Measurements from ENCODE around the gene TEX54. TPM values are rescaled to one million over a fixed set of nuclear protein-coding genes. Genes with fewer than 3 reads are reported as not detected.

The TEX54 gene
- total and polyA plus RNA-seq, 8 donors, result not detected

DNA sequence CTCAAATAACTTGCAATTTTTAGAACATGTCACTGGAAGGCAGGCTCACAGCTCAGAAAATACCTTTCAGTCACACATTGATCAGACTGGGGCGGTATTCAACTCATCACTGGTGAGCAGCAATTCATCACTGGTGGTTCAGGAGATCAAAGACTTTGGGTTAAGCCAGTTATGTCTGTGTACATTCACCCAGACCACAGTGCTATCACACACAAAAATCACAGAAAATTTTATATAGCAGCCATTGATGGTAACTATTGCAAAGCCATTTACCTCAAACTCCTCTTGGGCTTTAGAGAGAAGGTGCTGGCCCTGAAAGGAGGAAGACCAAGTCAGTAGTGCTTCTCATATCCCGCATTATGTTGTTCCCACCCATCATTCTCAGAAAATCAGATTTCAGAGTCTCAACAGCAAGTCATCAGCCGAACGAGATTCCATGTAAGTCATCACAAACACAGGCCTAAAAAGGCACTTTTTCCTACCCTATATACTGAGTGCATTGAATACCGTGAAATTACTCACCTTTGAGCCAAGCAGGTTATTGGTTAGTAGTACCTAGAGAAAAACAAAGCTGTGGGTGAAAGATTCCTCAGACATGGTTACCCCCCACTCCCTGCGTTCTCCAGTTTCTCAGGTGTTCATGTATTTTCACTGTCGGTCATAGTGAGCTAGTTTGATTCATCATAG is 20.8 kb upstream of the TEX54 start:
- Histone ChIP-seq H3K4me3 (peak overlapping the region in 3 of 4 donors; percentile 72 to 99 (median 92)), H3K27me3 (no peaks in the 10 kb centered on the region), H3K9me3 (no peaks in the 10 kb centered on the region), H3K36me3 (peaks cover 31 to 35% (median 32%) of the 10 kb centered on the region in 4 donors), H3K27ac (peak overlapping the region in 3 of 5 donors; percentile 79 to 89 (median 84)), H3K4me1 (peaks cover 29 to 62% (median 42%) of the 10 kb centered on the region in 4 donors)
- TF ChIP-seq, protein P1, sequence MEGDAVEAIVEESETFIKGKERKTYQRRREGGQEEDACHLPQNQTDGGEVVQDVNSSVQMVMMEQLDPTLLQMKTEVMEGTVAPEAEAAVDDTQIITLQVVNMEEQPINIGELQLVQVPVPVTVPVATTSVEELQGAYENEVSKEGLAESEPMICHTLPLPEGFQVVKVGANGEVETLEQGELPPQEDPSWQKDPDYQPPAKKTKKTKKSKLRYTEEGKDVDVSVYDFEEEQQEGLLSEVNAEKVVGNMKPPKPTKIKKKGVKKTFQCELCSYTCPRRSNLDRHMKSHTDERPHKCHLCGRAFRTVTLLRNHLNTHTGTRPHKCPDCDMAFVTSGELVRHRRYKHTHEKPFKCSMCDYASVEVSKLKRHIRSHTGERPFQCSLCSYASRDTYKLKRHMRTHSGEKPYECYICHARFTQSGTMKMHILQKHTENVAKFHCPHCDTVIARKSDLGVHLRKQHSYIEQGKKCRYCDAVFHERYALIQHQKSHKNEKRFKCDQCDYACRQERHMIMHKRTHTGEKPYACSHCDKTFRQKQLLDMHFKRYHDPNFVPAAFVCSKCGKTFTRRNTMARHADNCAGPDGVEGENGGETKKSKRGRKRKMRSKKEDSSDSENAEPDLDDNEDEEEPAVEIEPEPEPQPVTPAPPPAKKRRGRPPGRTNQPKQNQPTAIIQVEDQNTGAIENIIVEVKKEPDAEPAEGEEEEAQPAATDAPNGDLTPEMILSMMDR (IDR thresholded peaks at IDR 0.05), result no peak
- no peak for TF ChIP-seq EP300 (IDR thresholded peaks at IDR 0.05)
- no peak for TF ChIP-seq POLR2AphosphoS5 (IDR thresholded peaks at IDR 0.05)
- TF ChIP-seq POLR2A (IDR thresholded peaks at IDR 0.05), result no peak
- intact Hi-C loops (cut with DNase I; ENCODE audit: low total_unique reads), result loop anchor here (10.0 kb wide), 1 partner anchor 59 kb away; the partner anchor contains the start of gene TMEM223
- 32 to 53% (median 46%) methylated on average over 7 of the region's 7 CpGs for WGBS, 5 donors
- DNase-seq, result no peak

DNA sequence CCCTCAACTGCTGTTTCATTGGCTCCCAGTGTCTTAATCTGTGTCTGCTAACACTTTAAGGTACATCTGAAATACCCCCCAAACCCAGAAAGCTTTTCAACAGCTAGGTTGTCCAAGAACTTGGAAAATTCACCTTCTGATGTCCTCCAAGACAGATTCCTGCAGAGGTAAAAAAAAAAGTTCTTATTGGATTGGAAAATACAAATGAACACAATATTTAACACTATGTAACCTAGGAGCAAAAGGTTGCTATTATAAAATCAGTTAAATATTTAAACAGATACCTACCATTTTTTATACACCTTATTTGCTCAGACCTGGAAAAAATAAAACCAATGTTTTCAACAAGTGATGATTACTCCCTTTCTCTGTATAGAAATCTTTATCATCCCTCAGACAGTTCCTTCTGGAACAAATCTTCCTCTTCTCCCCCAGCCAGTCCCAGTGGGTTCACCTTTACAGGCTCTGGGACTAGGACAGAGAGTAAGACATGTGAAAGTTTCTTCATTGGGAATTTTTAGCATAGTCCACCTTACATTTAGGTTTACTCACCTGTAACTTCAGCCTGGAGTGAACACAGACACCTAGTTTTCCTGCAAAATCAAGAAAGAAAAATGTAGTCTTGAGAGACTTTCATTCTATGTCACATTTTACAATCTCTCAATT is 20.0 kb upstream of the TEX54 start:
- no peak for DNase-seq
- Histone ChIP-seq H3K9me3 (no peaks in the 10 kb centered on the region), H3K4me3 (peak overlapping the region in 2 of 4 donors; percentile 92 to 99), H3K27ac (no peak overlapping the region), H3K27me3 (no peaks in the 10 kb centered on the region), H3K36me3 (peaks cover 31 to 35% (median 32%) of the 10 kb centered on the region in 4 donors), H3K4me1 (peaks cover 29 to 56% (median 40%) of the 10 kb centered on the region in 4 donors)
- TF ChIP-seq POLR2A (IDR thresholded peaks at IDR 0.05), result no peak
- no peak for TF ChIP-seq POLR2AphosphoS5 (IDR thresholded peaks at IDR 0.05)
- TF ChIP-seq, protein P1 (IDR thresholded peaks at IDR 0.05), result no peak
- no peak for TF ChIP-seq EP300 (IDR thresholded peaks at IDR 0.05)
- intact Hi-C loops (cut with DNase I; ENCODE audit: low total_unique reads), result loop anchor here (10.0 kb wide), 1 partner anchor 58 kb away; the partner anchor contains the start of gene TMEM223

DNA sequence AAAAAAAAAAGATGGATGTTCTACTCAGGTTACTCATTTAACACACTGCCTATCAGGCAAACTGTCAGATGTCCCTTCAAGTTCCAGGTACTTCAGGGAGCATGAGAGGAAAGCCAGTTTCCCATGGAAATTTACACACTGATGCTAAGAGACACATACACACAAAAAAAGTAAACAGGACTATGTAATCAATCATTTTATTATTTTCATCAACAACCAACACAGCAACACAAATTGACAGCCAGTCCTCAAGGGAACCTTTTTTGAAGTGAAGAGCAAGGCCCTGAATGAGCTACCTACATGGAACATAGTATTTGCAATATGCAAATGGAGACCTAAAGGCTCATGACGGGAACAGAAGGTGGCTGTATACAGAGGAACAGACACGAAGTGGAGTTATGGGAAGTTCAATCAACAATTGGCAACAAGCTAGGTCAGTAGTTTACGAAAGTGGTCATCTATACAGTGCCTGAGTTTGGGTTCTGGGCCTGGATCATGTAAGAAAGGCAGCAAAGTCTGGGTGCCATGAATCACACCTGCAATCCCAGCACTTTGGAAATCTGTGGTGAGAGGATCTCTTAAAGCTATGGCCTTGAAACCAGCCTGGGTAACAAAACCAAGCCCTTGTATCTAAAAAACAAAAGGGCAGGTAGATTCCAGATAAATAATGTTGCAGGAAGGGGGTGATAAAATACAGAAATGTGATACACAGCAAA is 19.3 kb upstream of the TEX54 start:
- Histone ChIP-seq H3K27ac (peak overlapping the region in 1 of 5 donors; percentile 2), H3K9me3 (no peaks in the 10 kb centered on the region), H3K4me3 (no peak overlapping the region), H3K36me3 (peaks cover 31 to 35% (median 32%) of the 10 kb centered on the region in 4 donors), H3K4me1 (peaks cover 26 to 50% (median 34%) of the 10 kb centered on the region in 4 donors), H3K27me3 (no peaks in the 10 kb centered on the region)
- WGBS, 5 donors, result 31 to 56% (median 50%) methylated on average over 3 of the region's 3 CpGs
- TF ChIP-seq EP300 (IDR thresholded peaks at IDR 0.05) (no peak), POLR2A (IDR thresholded peaks at IDR 0.05) (no peak), POLR2AphosphoS5 (IDR thresholded peaks at IDR 0.05) (no peak)
- TF ChIP-seq, protein P1 (IDR thresholded peaks at IDR 0.05), result no peak
- no peak for DNase-seq
- intact Hi-C loops (cut with DNase I; ENCODE audit: low total_unique reads), result loop anchor here (10.0 kb wide), 1 partner anchor 57 kb away; the partner anchor contains the start of gene TMEM223

Measured in stomach (tissue), 9 donors.